Activated CD8-positive, alpha-beta T cell treated with anti-CD3 and anti-CD28 coated beads, Interleukin-2, amount 10 ng/mL, durations not matched to agents 7 days and 5 days (primary cell): Measurements from ENCODE around the gene KIF2C. TPM values are rescaled to one million over a fixed set of nuclear protein-coding genes. Genes with fewer than 3 reads are reported as not detected.
"Not testable (repeated sequence)": the region's sequence is repeated elsewhere in the genome, so short reads cannot be mapped to it uniquely, and the experiment has no call there.

ENCODE experiments used
- ATAC-seq: fragments of 150-1000 bp; cut with Tn5 transposase; one replicate; pipeline ENCODE4 v1.10.0; 2021; ENCODE audit warnings: moderate library complexity
- CTCF ChIA-PET: fragments of 350-600 bp; sonication (Branson Sonifier 250); formaldehyde crosslinking; loops from one replicate; lab custom pipeline; 2021; ENCODE audit warnings: antibody characterized with exemption; lab: Charles Lee
- POLR2A ChIA-PET: fragments of 350-600 bp; sonication (Branson Sonifier 250); formaldehyde crosslinking; loops from one replicate; lab custom pipeline; 2021; ENCODE audit warnings: antibody characterized with exemption; lab: Charles Lee
- DNase-seq: peaks from one replicate; pipeline ENCODE4 v3.0.0-alpha.2; 2020
- H3K27ac Mint-ChIP-seq: one replicate; pipeline ENCODE4 v1.8.0; 2021; ENCODE audit warnings: mild to moderate bottlenecking, mixed read lengths
- H3K27me3 Mint-ChIP-seq: one replicate; pipeline ENCODE4 v1.8.0; 2021; ENCODE audit warnings: low read depth, mixed read lengths
- H3K36me3 Mint-ChIP-seq: one replicate; pipeline ENCODE4 v1.8.0; 2021; ENCODE audit warnings: low read depth, mixed read lengths
- H3K4me1 Mint-ChIP-seq: one replicate; pipeline ENCODE4 v1.8.0; 2021; ENCODE audit warnings: low read depth, mixed read lengths
- H3K4me3 Mint-ChIP-seq: one replicate; pipeline ENCODE4 v1.8.0; 2021; ENCODE audit warnings: mild to moderate bottlenecking, mixed read lengths
- H3K9me3 Mint-ChIP-seq: one replicate; pipeline ENCODE4 v1.8.0; 2022; ENCODE audit warnings: mixed read lengths; ENCODE audit not compliant: insufficient read depth
- total RNA-seq, 2 experiments: library from RNA; stranded (reverse); gene quantifications; one replicate each; pipeline ENCODE4 v1.2.3, GENCODE V29; 2021

Gene KIF2C
- total RNA-seq, 2 experiments from 2014 or later = 125 to 126 TPM

DNA sequence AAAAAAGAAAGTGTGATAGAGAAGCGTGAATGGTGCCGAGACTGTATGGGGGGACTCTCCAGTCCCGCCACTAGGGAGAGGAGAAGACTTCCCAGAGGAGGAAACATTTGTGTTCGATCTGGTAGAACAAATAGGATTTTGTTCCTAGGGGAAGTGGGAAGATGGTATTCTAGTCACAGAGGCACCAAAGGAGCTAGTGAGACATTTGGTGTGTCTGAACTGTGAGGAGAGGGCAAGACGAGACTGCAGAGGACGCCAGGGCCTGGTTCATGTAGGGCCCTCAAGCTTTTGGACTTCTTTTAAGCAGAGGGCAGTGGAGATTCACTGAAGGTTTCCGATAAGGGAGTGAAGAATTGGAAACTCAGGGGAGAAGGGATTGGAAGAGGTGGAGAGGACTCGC lies 71.6 kb downstream of the KIF2C start:
- H3K27ac Mint-ChIP-seq = peak overlapping the region; percentile 100
- ChIA-PET POLR2A (interaction anchor here (0.7 to 16.7 kb wide), 5 partner anchors 9 to 90 kb away, joined by 3 to 713 read pairs (median 41); partner anchors contain the start of gene PLK3), CTCF (interaction anchor here (1.0 to 4.1 kb wide), 3 partner anchors 8 to 25 kb away, joined by 3 to 66 read pairs (median 34); partner anchors contain the start of gene PLK3)
- H3K9me3 Mint-ChIP-seq = no peaks in the 10 kb centered on the region
- DNase-seq (no peak), ATAC-seq (no peak)
- H3K4me1 Mint-ChIP-seq = peaks cover 81% of the 10 kb centered on the region
- H3K27me3 Mint-ChIP-seq = no peaks in the 10 kb centered on the region
- peaks cover 55% of the 10 kb centered on the region for H3K36me3 Mint-ChIP-seq
- H3K4me3 Mint-ChIP-seq = no peak overlapping the region

DNA sequence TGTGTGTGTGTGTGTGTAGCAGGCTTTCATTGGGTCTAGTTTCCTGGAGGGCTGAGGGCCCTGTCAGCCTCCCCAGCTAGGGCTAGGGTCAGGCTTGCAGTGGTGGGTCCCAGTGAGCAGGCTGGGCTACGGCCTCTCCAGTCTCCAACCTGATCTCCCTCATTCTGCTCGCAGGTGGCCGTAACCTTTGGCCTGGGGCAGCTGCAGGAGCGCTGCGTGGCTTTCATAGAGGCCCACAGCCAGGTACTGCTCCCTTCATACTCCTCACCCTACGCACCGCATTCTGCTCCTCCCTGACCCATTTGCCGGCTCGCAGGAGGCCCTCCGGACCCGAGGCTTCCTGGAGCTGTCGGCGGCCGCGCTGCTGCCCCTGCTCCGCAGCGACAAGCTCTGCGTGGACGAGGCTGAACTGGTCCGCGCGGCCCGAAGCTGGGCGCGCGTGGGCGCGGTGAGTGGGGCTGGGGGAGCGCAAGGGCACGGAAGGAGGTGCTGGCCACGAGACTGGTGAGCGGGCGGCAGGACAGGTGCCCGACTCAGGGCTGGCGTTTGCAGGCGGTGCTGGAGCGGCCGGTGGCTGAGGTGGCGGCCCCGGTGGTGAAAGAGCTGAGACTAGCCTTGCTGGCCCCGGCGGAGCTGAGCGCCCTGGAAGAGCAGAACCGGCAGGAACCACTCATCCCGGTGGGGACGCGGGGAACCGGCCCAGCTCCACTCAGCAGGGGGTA lies 73.3 kb downstream of the KIF2C start:
- ChIA-PET POLR2A (interaction anchor here (0.6 to 16.7 kb wide), 14 partner anchors 7 to 490 kb away, joined by 3 to 713 read pairs (median 8); partner anchors contain the start of genes PLK3, RNU5D-1 and RPS8), CTCF (interaction anchor here (1.3 to 4.0 kb wide), 5 partner anchors 8 to 68 kb away, joined by 3 to 34 read pairs (median 6); partner anchors contain the start of gene PLK3)
- Mint-ChIP-seq H3K4me3 (peak overlapping the region; percentile 84), H3K4me1 (peaks cover 70% of the 10 kb centered on the region), H3K27me3 (no peaks in the 10 kb centered on the region), H3K9me3 (no peaks in the 10 kb centered on the region), H3K36me3 (peaks cover 40% of the 10 kb centered on the region), H3K27ac (peak overlapping the region; percentile 100)
- no peak for ATAC-seq
- DNase-seq = no peak

DNA sequence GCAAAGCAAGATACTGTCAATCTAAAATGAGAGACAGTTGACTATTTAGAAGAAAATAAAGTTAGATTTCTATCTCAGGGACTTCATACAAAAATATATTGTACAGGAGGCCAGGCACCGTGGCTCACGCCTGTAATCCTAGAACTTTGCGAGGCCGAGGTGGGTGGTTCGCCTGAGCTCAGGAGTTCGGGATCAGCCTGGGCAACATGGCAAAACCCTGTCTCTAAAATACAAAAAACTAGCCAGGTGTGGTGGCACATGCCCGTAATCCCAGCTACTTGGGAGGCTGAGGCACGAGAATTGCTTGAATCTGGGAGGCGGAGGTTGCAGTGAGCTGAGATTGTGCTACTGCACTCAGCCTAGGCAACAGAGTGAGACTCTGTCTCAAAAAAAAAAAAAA lies 76.3 kb downstream of the KIF2C start:
- H3K27me3 Mint-ChIP-seq, H3K9me3 Mint-ChIP-seq, ATAC-seq, DNase-seq, H3K27ac Mint-ChIP-seq: not testable (repeated sequence)
- POLR2A ChIA-PET = interaction anchor here (0.7 to 10.0 kb wide), 2 partner anchors 16 to 85 kb away, joined by 3 to 229 read pairs; partner anchors contain the start of genes PLK3 and RNU5D-1
- H3K4me1 Mint-ChIP-seq = peaks cover 65% of the 10 kb centered on the region
- H3K4me3 Mint-ChIP-seq = peak overlapping the region; percentile 84
- peaks cover 20% of the 10 kb centered on the region for H3K36me3 Mint-ChIP-seq
- CTCF ChIA-PET = interaction anchor here (4.0 kb wide), 1 partner anchor 16 kb away, joined by 34 read pairs; the partner anchor contains the start of gene PLK3

DNA sequence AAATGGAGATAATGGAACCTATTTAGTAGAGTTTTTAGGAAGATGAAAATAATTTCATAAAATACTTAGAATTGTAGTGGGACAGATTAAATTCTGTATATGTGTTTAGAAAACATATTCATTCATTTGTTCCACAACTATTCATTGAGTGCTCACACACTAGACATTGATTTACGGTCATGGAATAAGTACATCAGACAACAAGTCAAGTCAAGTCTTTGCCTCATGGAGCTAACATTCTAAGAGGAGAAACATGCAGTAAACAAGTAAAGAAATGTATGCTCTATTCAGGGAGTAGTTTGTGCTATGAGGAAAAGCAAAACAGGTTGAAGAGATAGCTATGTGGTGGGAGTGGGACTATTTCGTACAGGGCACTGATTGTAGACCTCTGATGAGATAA lies 77.7 kb downstream of the KIF2C start:
- no peak for ATAC-seq
- H3K36me3 Mint-ChIP-seq = peaks cover 17% of the 10 kb centered on the region
- H3K4me3 Mint-ChIP-seq = peak overlapping the region; percentile 16
- peaks cover 61% of the 10 kb centered on the region for H3K4me1 Mint-ChIP-seq
- POLR2A ChIA-PET = interaction anchor here (0.5 to 16.3 kb wide), 5 partner anchors 13 to 195 kb away, joined by 3 to 713 read pairs (median 3); partner anchors contain the start of genes BTBD19, DYNLT4, PLK3 and RNU5D-1
- DNase-seq = no peak
- CTCF ChIA-PET = interaction anchor here (1.3 to 4.8 kb wide), 4 partner anchors 17 to 86 kb away, joined by 3 to 46 read pairs (median 15); partner anchors contain the start of genes PLK3 and RNU5D-1
- H3K27me3 Mint-ChIP-seq = no peaks in the 10 kb centered on the region
- peak overlapping the region; percentile 40 for H3K27ac Mint-ChIP-seq
- H3K9me3 Mint-ChIP-seq = no peaks in the 10 kb centered on the region

Other genes starting within 250 kb of the KIF2C start
- gene TMEM53, start 65.4 kb upstream of the KIF2C start, total RNA-seq = 1 to 10 TPM; 4.0 to 4.6 TPM
- gene ARMH1, start 65.1 kb upstream of the KIF2C start, total RNA-seq = 10 to 100 TPM; 80.0 to 88.4 TPM
- not detected for gene RNU5D-1, start 8.7 kb upstream of the KIF2C start, total RNA-seq
- gene RPS8, start 35.7 kb downstream of the KIF2C start, total RNA-seq = 1,000 to 10,000 TPM; 1,750 to 1,777 TPM
- gene BEST4, start 48.3 kb downstream of the KIF2C start, total RNA-seq = under 1 TPM; 0.26 to 0.42 TPM
- gene PLK3, start 60.5 kb downstream of the KIF2C start, total RNA-seq = 10 to 100 TPM; 64.8 to 68.0 TPM
- 1 to 10 TPM; 1.8 to 2.3 TPM for gene DYNLT4, start 67.5 kb downstream of the KIF2C start, total RNA-seq
- gene BTBD19, start 68.7 kb downstream of the KIF2C start, total RNA-seq = 1 to 10 TPM; 4.5 to 8.8 TPM
- 1 to 10 TPM; 1.3 to 1.4 TPM for gene PTCH2, start 103.4 kb downstream of the KIF2C start, total RNA-seq
- gene EIF2B3, start 246.8 kb downstream of the KIF2C start, total RNA-seq = 10 to 100 TPM; 24.6 to 28.8 TPM